GM12801 (cell line): Measurements from ENCODE around the gene SMTNL1.

Experiments
- TF ChIP-seq, protein P1 (sequence below): IDR thresholded peaks from one replicate; pipeline ENCODE4 v1.5.1; 2011; ENCODE audit warnings: control low read depth; ENCODE audit not compliant: insufficient read length; ENCODE audit errors: extremely low read depth

SMTNL1 gene

GRCh38 chr11:57501953-57502352 is 35.4 kb upstream of the SMTNL1 start:
- TF ChIP-seq, protein P1, sequence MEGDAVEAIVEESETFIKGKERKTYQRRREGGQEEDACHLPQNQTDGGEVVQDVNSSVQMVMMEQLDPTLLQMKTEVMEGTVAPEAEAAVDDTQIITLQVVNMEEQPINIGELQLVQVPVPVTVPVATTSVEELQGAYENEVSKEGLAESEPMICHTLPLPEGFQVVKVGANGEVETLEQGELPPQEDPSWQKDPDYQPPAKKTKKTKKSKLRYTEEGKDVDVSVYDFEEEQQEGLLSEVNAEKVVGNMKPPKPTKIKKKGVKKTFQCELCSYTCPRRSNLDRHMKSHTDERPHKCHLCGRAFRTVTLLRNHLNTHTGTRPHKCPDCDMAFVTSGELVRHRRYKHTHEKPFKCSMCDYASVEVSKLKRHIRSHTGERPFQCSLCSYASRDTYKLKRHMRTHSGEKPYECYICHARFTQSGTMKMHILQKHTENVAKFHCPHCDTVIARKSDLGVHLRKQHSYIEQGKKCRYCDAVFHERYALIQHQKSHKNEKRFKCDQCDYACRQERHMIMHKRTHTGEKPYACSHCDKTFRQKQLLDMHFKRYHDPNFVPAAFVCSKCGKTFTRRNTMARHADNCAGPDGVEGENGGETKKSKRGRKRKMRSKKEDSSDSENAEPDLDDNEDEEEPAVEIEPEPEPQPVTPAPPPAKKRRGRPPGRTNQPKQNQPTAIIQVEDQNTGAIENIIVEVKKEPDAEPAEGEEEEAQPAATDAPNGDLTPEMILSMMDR, result no peak

- TF ChIP-seq, protein P1, result no peak
Observed at GRCh38 chr11:57502376-57502775, 35.0 kb upstream of the SMTNL1 start.

DNA sequence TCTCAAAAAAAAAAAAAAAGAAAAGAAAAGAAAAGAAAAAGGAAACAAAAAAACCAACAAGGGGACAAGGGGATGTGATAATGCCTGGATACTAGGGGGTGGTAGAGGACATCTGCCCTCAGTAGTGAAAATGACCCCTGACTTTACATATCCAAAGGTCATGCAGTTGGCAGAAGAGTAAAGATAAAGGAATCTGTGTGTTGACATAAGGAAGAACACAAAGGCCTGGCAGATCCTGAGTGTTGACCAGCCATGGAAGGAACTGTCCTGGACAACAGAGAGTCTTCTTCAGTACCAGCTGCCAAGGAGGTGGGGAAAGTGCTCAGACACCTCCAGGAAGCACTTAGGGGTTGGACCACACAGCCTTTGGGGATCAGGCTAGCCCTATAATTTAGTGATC is 34.5 kb upstream of the SMTNL1 start:
- TF ChIP-seq, protein P1, result no peak

- TF ChIP-seq, protein P1, result no peak
Observed at GRCh38 chr11:57504511-57504910, 32.9 kb upstream of the SMTNL1 start.

DNA sequence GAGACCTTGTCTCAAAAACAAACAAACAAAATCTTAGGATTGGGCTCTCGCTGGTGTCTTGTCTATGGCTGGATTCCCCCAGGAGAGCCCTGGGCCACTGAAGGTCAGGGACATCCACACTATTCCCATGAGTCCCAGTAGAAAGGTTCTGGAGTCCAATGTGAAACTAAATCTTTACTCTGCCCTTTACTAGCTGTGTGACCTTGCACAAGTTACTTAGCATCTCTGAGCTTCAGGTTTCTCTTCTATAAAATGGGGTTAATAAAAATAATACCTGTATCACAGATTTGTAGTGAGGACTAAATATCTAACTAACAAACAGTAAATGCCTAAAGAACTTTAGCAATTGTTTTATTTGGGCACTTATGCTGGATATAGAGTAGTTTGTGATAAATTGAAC is 30.9 kb upstream of the SMTNL1 start:
- TF ChIP-seq, protein P1, result no peak

DNA sequence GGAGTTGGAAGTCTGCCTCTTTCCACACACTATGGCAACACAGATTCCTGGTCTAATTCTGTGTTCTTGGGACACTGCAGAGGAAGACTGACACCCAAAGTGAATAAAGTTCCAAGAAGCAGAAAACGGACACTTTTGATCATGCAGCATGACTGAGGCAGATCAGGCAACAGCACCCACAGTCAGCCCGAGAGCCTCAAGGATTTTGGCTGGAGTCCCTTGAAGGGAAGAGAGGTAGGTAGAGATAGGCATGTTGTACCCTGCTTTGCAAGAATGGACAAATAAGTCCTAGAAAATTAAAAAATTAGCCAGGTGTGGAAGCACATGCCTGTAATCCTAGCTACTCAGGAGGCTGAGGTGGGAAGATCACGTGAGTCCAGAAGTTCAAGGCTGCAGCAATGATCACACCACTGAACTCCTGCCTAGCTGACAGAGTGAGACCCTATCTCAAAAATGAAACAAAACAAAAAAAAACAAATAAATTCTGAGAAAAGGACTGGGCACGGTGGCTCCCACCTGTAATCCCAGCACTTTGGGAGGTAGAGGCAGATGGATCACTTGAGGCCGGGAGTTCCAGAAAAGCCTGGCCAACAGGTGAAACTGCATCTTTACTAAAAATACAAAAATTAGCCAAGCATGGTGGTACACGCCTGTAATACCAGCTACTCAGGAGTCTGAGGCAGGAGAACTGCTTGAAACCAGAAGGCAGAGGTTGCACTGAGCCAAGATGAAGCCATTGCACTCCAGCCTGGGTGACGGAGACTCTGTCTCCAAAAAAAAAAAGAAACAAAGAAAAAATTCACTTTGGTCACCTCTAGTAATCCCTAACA is 28.8 kb upstream of the SMTNL1 start:
- TF ChIP-seq, protein P1, result no peak

- TF ChIP-seq, protein P1, result no peak
Observed at GRCh38 chr11:57511741-57512430, 25.5 kb upstream of the SMTNL1 start.
